ENCODE measurements around the gene MTARC1. TPM values are rescaled to one million over a fixed set of nuclear protein-coding genes. Genes with fewer than 3 reads are reported as not detected.

MTARC1 gene
- 2.0 and 5.8 TPM in 2 replicates for total RNA-seq

- no peak for FAIRE-seq
- no peak for DNase-seq (ENCODE audit: low read depth)
- TF ChIP-seq CTCF (IDR thresholded peaks at IDR 0.05; ENCODE audit: insufficient read depth, low read length, severe bottlenecking) = no peak
Measured at GRCh38 chr1:220786337-220787068, at the start of gene MTARC1. Gene MTARC1 (plus strand): TSS chr1:220786913. CDS start chr1:220786945, 32 bp downstream.

GRCh38 chr1:220741349-220741748 is 45.4 kb upstream of the MTARC1 start:
- Histone ChIP-seq H3K36me3 (ENCODE audit: control insufficient read depth, insufficient read depth, low read length) (no peaks in the 10 kb centered on the region), H3K4me3 (ENCODE audit: low read depth, low read length) (no peak overlapping the region), H3K27me3 (ENCODE audit: control insufficient read depth, insufficient read depth, low read length) (no peaks in the 10 kb centered on the region)
- TF ChIP-seq CTCF (IDR thresholded peaks at IDR 0.05; ENCODE audit: insufficient read depth, low read length, severe bottlenecking) = no peak
- DNase-seq (ENCODE audit: low read depth) (no peak), FAIRE-seq (no peak)

More at GRCh38 chr1:220786337-220787068, at the start of gene MTARC1:
- Histone ChIP-seq H3K4me3 (ENCODE audit: low read depth, low read length) (peak within 1 kb of the TSS; percentile 49), H3K36me3 (ENCODE audit: control insufficient read depth, insufficient read depth, low read length) (no peaks in the 10 kb centered on the region), H3K27me3 (ENCODE audit: control insufficient read depth, insufficient read depth, low read length) (no peaks in the 10 kb centered on the region)

- Histone ChIP-seq H3K36me3 (ENCODE audit: control insufficient read depth, insufficient read depth, low read length) (no peaks in the 10 kb centered on the region), H3K4me3 (ENCODE audit: low read depth, low read length) (no peak overlapping the region), H3K27me3 (ENCODE audit: control insufficient read depth, insufficient read depth, low read length) (no peaks in the 10 kb centered on the region)
- no peak for TF ChIP-seq CTCF (IDR thresholded peaks at IDR 0.05; ENCODE audit: insufficient read depth, low read length, severe bottlenecking)
- FAIRE-seq (no peak), DNase-seq (ENCODE audit: low read depth) (no peak)
Measured at GRCh38 chr1:220741825-220742224, 44.9 kb upstream of the MTARC1 start.

- FAIRE-seq (no peak), DNase-seq (ENCODE audit: low read depth) (no peak)
- Histone ChIP-seq H3K36me3 (ENCODE audit: control insufficient read depth, insufficient read depth, low read length) (no peaks in the 10 kb centered on the region), H3K27me3 (ENCODE audit: control insufficient read depth, insufficient read depth, low read length) (no peaks in the 10 kb centered on the region), H3K4me3 (ENCODE audit: low read depth, low read length) (no peak overlapping the region)
- TF ChIP-seq CTCF (IDR thresholded peaks at IDR 0.05; ENCODE audit: insufficient read depth, low read length, severe bottlenecking) = no peak
Measured at GRCh38 chr1:220742520-220742919, 44.2 kb upstream of the MTARC1 start.

- DNase-seq (ENCODE audit: low read depth) = no peak
Measured at GRCh38 chr1:220746851-220747250, 39.9 kb upstream of the MTARC1 start.

More at GRCh38 chr1:220746851-220747250, 39.9 kb upstream of the MTARC1 start:
- TF ChIP-seq CTCF (IDR thresholded peaks at IDR 0.05; ENCODE audit: insufficient read depth, low read length, severe bottlenecking) = no peak
- Histone ChIP-seq H3K27me3 (ENCODE audit: control insufficient read depth, insufficient read depth, low read length) (no peaks in the 10 kb centered on the region), H3K36me3 (ENCODE audit: control insufficient read depth, insufficient read depth, low read length) (no peaks in the 10 kb centered on the region), H3K4me3 (ENCODE audit: low read depth, low read length) (no peak overlapping the region)
- FAIRE-seq = no peak
